ENCODE results near the gene GFRA4.

Gene GFRA4

GRCh38 chr20:3693376-3693775, 30.2 kb upstream of the GFRA4 start:
- no peak for DNase-seq

- DNase-seq = no peak
Measured at GRCh38 chr20:3692706-3693294, 29.6 kb upstream of the GFRA4 start.

- DNase-seq = no peak
Measured at GRCh38 chr20:3691897-3692296, 28.7 kb upstream of the GFRA4 start.

GRCh38 chr20:3691306-3691705, 28.1 kb upstream of the GFRA4 start:
- no peak for DNase-seq

GRCh38 chr20:3690413-3690812, 27.2 kb upstream of the GFRA4 start:
- no peak for DNase-seq

- DNase-seq = no peak
Measured at GRCh38 chr20:3689978-3690377, 26.8 kb upstream of the GFRA4 start.

- no peak for DNase-seq
Measured at GRCh38 chr20:3687655-3688054, 24.5 kb upstream of the GFRA4 start.

- DNase-seq = no peak
Measured at GRCh38 chr20:3686867-3687321, 23.7 kb upstream of the GFRA4 start.

GRCh38 chr20:3686421-3686820, 23.2 kb upstream of the GFRA4 start:
- DNase-seq = no peak

GRCh38 chr20:3685341-3685740, 22.1 kb upstream of the GFRA4 start:
- DNase-seq = no peak

- no peak for DNase-seq
Measured at GRCh38 chr20:3681931-3682781, 19.0 kb upstream of the GFRA4 start, which contains the start of gene ADAM33. TSS of gene ADAM33 (minus strand) at chr20:3682010. CDS start at chr20:3682004, 6 bp downstream.

- DNase-seq = no peak
Measured at GRCh38 chr20:3681352-3681930, 18.2 kb upstream of the GFRA4 start.

GRCh38 chr20:3680701-3681351, 17.6 kb upstream of the GFRA4 start:
- DNase-seq = no peak

- DNase-seq = no peak
Measured at GRCh38 chr20:3679749-3680700, 16.8 kb upstream of the GFRA4 start.

- no peak for DNase-seq
Measured at GRCh38 chr20:3678856-3679720, 15.9 kb upstream of the GFRA4 start.

- no peak for DNase-seq
Measured at GRCh38 chr20:3678198-3678597, 15.0 kb upstream of the GFRA4 start.

- DNase-seq = no peak
Measured at GRCh38 chr20:3677733-3678132, 14.5 kb upstream of the GFRA4 start.

- no peak for DNase-seq
Measured at GRCh38 chr20:3674995-3675900, 12.0 kb upstream of the GFRA4 start.

GRCh38 chr20:3674447-3674846, 11.2 kb upstream of the GFRA4 start:
- no peak for DNase-seq
